Nucleus accumbens (tissue), 56 donors: ENCODE data around the gene ZNF428.
"Not testable (repeated sequence)": the region's sequence is repeated elsewhere in the genome, so short reads cannot be mapped to it uniquely, and the experiment has no call there.

Source experiments
- DNase-seq, 56 donors: peaks; one replicate each; lab custom pipeline; 2025; lab: John Stamatoyannopoulos, UW

Gene ZNF428

GRCh38 chr19:43620061-43621001, 902 bp upstream of the ZNF428 start:
- DNase-seq = peak in 1 of 56 donors; percentile 79

DNA sequence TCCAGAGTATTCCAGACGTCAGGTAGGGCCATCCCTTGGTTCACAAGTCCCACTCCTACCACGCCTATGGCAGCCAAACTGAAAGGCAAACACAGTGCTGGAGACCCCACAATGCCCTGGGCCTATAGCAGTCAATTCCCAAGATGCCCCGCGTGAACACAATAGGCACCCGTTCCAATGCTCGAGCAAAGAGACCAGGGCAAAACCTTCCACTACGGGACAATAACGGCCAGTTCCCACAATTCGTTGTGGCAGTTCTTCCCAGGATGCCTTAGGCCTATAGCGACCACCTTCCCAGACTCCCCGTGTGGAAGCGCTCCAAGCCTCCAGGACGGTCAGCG, 538 bp downstream of the ZNF428 start:
- DNase-seq = peak in 12 of 56 donors; percentile 51 to 83 (median 64)

GRCh38 chr19:43616954-43617353, 2.5 kb downstream of the ZNF428 start:
- DNase-seq = no peak

DNA sequence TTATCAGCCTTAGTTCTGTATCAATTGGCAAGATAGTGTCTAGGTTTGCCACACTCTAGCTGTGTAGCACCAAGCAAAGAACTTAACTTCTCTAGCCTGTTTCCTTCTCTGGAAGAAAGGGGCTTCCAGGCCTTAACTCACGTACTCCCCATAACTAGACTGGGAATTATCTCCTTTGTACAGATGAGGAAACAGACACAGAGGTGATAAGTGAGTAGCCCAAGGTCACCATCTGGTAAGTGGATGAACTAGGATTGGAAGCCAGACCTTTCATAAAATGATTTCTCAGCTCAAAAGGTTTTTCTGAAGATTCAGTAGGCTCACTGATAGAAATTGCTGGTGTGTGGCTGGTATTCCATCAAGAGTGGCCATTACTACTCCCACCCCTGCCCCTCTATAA, 3.1 kb downstream of the ZNF428 start:
- DNase-seq = no peak

GRCh38 chr19:43612374-43612773, 7.1 kb downstream of the ZNF428 start:
- no peak for DNase-seq

DNA sequence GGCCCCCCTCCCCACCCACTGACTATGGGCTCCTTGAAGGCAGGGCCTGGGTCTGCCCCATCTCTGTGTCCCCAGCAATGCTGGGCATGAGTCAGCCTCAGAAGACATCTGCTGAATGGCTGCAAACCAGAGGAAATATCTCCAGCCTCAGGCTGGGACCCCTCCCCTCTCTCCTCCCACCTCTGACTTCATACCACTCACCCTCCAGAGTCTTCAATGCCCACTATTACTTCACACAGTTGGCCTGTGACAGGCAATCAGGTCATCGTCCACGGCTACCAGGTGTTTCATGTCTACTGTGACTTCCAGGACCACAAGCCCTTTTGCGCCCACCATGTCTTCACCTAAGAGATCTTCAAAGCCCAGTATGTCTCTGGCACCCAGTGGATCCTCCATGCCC, 7.6 kb downstream of the ZNF428 start, which contains the start of gene SRRM5:
Gene SRRM5, plus strand, starts transcription at position 301 of the 400 bp plus-strand sequence. Its CDS starts 34 bp downstream, at position 335.
- DNase-seq = no peak

- DNase-seq = no peak
Observed at GRCh38 chr19:43610493-43610892, 8.9 kb downstream of the ZNF428 start.

DNA sequence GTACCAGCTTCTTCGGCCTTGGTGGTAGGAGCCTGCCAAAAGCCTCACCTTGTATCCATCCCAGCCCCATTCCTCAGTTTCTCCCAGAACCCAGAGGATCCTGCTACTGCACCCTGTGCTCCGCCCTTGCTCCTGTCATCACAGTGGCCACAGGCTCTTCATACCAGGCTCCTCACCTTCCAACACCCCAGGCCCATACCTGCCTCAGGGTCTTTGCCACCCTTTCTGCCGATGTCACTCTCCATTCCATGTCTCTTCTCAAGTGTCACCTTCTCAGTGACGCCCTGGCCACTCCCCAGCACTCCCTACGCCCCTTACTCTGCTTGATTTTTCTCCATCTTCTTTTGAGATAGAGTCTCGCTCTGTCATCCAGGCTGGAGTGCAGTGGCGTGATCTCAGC, 9.6 kb downstream of the ZNF428 start:
- DNase-seq = no peak

- peak in 1 of 56 donors; percentile 4 for DNase-seq
Observed at GRCh38 chr19:43607238-43608205, 11.9 kb downstream of the ZNF428 start.

GRCh38 chr19:43606569-43607229, 12.7 kb downstream of the ZNF428 start:
- peak in 2 of 56 donors; percentile 3 to 26 for DNase-seq

DNA sequence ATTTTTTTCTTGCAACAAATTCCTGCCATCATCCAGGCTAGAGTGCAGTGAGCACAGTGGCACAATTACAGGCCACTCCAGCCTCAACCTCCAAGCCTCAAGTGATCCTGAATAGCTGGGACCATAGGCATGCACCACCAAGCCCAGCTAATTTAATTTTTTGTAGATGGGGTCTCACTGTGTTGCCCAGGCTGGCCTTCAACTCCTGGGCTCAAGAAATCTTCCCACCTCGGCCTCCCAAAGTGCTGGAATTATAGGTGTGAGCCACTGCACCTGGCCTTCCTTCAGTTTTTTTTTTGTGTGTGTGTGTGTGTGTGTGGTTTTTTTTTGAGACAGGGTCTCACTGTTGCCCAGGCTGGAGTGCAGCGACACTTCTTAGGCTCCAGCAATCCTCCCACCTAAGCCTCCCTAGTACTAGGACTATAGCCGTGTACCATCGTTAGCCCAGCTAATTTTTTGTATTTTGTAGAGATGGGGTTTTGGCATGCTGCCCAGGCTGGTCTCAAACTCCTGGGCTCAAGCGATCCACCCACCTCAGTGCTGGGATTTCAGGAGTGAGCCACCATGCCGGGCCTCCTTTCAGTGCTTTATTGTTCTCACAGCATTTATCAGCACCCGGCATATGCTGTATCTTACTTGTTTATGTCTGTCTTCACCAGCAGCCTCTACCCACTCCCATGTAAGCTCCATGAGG, 13.4 kb downstream of the ZNF428 start:
- no peak for DNase-seq

DNA sequence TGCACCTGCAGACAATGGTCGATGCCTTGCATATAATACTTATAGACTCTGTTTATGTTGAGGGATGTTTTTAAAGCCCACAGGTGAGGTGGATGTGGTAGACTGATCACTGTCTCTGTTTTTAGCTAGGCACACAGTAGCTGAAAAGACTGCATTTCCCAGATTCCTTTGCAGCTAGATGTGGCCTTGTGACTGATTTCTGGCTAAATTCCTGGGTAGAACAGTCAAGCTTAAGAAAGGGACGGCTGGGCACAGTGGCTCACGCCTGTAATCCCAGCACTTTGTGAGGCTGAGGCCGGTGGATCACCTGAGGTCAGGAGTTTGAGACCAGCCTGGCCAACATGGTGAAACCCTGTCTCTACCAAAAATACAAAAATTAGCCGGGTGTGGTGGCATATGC, 19.1 kb downstream of the ZNF428 start:
- DNase-seq = not testable (repeated sequence)

- no peak for DNase-seq
Observed at GRCh38 chr19:43599635-43600295, 19.7 kb downstream of the ZNF428 start.

DNA sequence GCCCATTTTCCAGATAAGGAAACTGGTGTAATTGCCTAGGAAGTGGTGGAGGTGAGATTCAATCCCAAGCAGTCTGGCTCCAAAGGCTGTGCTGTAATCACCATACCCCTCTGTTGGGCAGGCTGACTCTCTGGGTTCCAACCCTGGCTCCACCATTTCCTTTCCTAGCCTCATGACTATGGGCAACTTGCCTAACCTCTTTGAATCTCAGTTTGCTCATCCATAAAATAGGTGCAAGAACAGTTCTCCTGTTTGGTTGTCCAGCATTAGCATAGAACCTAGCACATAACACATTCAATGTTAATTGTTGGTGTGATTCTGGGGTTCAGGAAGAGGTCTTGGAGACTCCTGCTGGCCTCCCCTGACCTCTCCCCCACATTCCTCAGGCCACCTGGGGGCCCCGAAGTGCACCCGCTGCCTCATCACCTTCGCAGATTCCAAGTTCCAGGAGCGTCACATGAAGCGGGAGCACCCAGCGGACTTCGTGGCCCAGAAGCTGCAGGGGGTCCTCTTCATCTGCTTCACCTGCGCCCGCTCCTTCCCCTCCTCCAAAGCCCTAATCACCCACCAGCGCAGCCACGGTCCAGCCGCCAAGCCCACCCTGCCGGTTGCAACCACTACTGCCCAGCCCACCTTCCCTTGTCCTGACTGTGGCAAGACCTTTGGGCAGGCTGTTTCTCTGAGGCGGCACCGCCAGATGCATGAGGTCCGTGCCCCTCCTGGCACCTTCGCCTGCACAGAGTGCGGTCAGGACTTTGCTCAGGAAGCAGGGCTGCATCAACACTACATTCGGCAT, 20.8 kb downstream of the ZNF428 start:
- DNase-seq = no peak

DNA sequence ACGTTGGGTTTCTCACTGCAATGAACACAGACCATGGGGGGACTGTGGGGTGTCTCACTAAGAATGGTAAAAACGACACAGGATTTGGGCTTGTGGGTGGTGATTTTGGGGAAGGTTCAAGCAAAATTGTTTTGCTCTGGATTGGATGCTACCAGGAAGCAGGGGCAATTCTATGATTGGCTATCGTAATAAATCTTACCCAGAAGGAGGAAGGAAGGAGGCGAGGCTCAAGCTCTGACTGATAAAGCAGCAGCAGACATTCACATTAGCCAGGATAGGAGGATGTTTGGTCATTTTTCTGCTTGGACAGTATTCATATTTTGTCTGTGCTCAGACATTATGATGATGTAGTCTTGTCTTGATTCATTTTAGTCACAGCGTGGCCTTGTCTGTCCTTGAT, 21.6 kb downstream of the ZNF428 start:
- DNase-seq = peak in 1 of 56 donors; percentile 14

GRCh38 chr19:43596842-43597461, 22.5 kb downstream of the ZNF428 start:
- DNase-seq = no peak

- DNase-seq = peak; percentile 93 to 100 (median 99)
Observed at GRCh38 chr19:43595999-43596841, 23.2 kb downstream of the ZNF428 start, which contains the start of the genes IRGQ and ZNF576. Gene IRGQ, minus strand, starts transcription at chr19:43596134. Its CDS starts 796 bp downstream, at chr19:43595338. Gene ZNF576, plus strand, starts transcription at chr19:43596595. Its CDS starts 514 bp downstream, at chr19:43597109.
